H1 (cell line): ENCODE results near the gene CMC1. TPM values are rescaled to one million over a fixed set of nuclear protein-coding genes. Genes with fewer than 3 reads are reported as not detected.

Experiments
- CTCF ChIA-PET: fragments of 300-600 bp; sonication (Branson Sonifier 250); formaldehyde crosslinking; loops from one replicate; lab custom pipeline; 2021; ENCODE audit not compliant: partially characterized antibody; lab: Charles Lee
- POLR2A ChIA-PET: fragments of 300-600 bp; sonication (Branson Sonifier 250); formaldehyde crosslinking; loops from one replicate; lab custom pipeline; 2021; ENCODE audit warnings: inconsistent platforms; ENCODE audit not compliant: partially characterized antibody; lab: Charles Lee
- DNase-seq, 2 experiments: peaks; one replicate each; pipeline versions ENCODE4 v3.0.0 to v3.0.0-alpha.2; 2010 to 2022; ENCODE audit warnings: low spot score in 2 of 2, low read depth in 1 of 2, mixed read lengths in 1 of 2
- FAIRE-seq: peaks from 2 replicates; lab custom pipeline; 2011; peaks lifted over from hg19 to GRCh38; lab: Jason Lieb, UNC
- H2AFZ ChIP-seq: 2 replicates; pipeline ENCODE4 v1.8.1; 2012; ENCODE audit warnings: low read length, inconsistent platforms
- H2AK5ac ChIP-seq: 2 replicates; pipeline ENCODE4 v1.6.1; 2013; ENCODE audit warnings: low read depth, low read length
- H2BK120ac ChIP-seq: replicated peaks from 2 replicates; pipeline ENCODE3; 2013; ENCODE audit warnings: low read depth, low read length, inconsistent platforms
- H2BK12ac ChIP-seq: 2 replicates; pipeline ENCODE4 v1.6.1; 2013; ENCODE audit warnings: low read depth, low read length
- H2BK15ac ChIP-seq: 2 replicates; pipeline ENCODE4 v1.6.1; 2013; ENCODE audit warnings: low read length
- H2BK20ac ChIP-seq: 2 replicates; pipeline ENCODE4 v1.6.1; 2013; ENCODE audit warnings: low read length
- H2BK5ac ChIP-seq: 2 replicates; pipeline ENCODE4 v1.6.1; 2013; ENCODE audit warnings: low read depth, low read length
- H3K14ac ChIP-seq: 2 replicates; pipeline ENCODE4 v1.6.1; 2013; ENCODE audit warnings: inconsistent platforms; ENCODE audit not compliant: insufficient read length
- H3K18ac ChIP-seq: 2 replicates; pipeline ENCODE4 v1.6.1; 2013; ENCODE audit warnings: low read length; ENCODE audit errors: extremely low read depth
- H3K23ac ChIP-seq: 2 replicates; pipeline ENCODE4 v1.6.1; 2013; ENCODE audit warnings: inconsistent platforms; ENCODE audit not compliant: insufficient read length
- H3K23me2 ChIP-seq: 2 replicates; pipeline ENCODE4 v1.6.1; 2013; ENCODE audit warnings: low read depth, low read length
- H3K27ac ChIP-seq: 2 replicates; pipeline ENCODE4 v1.6.1; 2011; ENCODE audit warnings: low read depth, low read length, inconsistent platforms
- H3K27me3 ChIP-seq, 4 experiments: replicated peaks in 1 of 4; 1 replicate in 1 of 4; 2 replicates in 3 of 4; pipeline versions ENCODE4 v1.6.1 to v1.8.1; 2011 to 2013; ENCODE audit warnings: low read length in 3 of 4, mild to moderate bottlenecking in 3 of 4, inconsistent platforms in 2 of 4, mixed read lengths in 2 of 4, moderate library complexity in 1 of 4; ENCODE audit not compliant: control insufficient read depth in 3 of 4, insufficient read depth in 3 of 4; ENCODE audit errors: extremely low read depth in 1 of 4
- H3K36me3 ChIP-seq, 4 experiments: 2 replicates each; pipeline versions ENCODE4 v1.6.1 to v1.8.1; 2011 to 2013; ENCODE audit warnings: mild to moderate bottlenecking in 4 of 4, low read length in 3 of 4, moderate library complexity in 2 of 4, control low read depth in 1 of 4, inconsistent platforms in 1 of 4; ENCODE audit not compliant: insufficient read depth in 4 of 4, control insufficient read depth in 2 of 4
- H3K4ac ChIP-seq: replicated peaks from 2 replicates; pipeline ENCODE3; 2013; ENCODE audit warnings: low read length, low read depth, mixed read lengths, inconsistent platforms; ENCODE audit not compliant: insufficient read length
- H3K4me1 ChIP-seq, 4 experiments: replicated peaks in 1 of 4; 1 replicate in 1 of 4; 2 replicates in 3 of 4; pipeline versions ENCODE4 v1.6.1 to v1.8.1; 2011 to 2013; ENCODE audit warnings: low read length in 3 of 4, inconsistent platforms in 2 of 4, mixed read lengths in 1 of 4; ENCODE audit not compliant: insufficient read depth in 4 of 4, control insufficient read depth in 3 of 4
- H3K4me2 ChIP-seq, 2 experiments: 2 replicates each; pipeline versions ENCODE4 v1.6.1 to v1.8.1; 2011 to 2013; ENCODE audit warnings: low read depth in 2 of 2, low read length in 2 of 2, control low read depth in 1 of 2, inconsistent platforms in 1 of 2, mild to moderate bottlenecking in 1 of 2; ENCODE audit not compliant: insufficient read depth in 1 of 2
- H3K4me3 ChIP-seq, 4 experiments: fragments of 200-600, 300-600 bp in 1 of 4; sonication (generic), shearing (Covaris generic), sonication (Bioruptor Twin) in 1 of 4; 2 replicates each; pipeline versions ENCODE4 v1.5.1 to v1.8.1; 2011 to 2016; ENCODE audit warnings: low read length in 4 of 4, low read depth in 3 of 4, control low read depth in 2 of 4, inconsistent platforms in 2 of 4, mild to moderate bottlenecking in 2 of 4, mixed read lengths in 1 of 4, moderate library complexity in 1 of 4; ENCODE audit not compliant: insufficient read depth in 2 of 4; ENCODE audit errors: extremely low read depth in 1 of 4
- H3K56ac ChIP-seq: replicated peaks from 2 replicates; pipeline ENCODE3; 2013; ENCODE audit warnings: low read depth, mild to moderate bottlenecking, mixed read lengths, low read length, inconsistent platforms; ENCODE audit not compliant: insufficient read length
- H3K79me1 ChIP-seq: 2 replicates; pipeline ENCODE4 v1.6.1; 2013; ENCODE audit warnings: low read depth, low read length, control low read depth
- H3K79me2 ChIP-seq, 2 experiments: 2 replicates each; pipeline versions ENCODE4 v1.6.1 to v1.8.1; 2012 to 2013; ENCODE audit warnings: low read length in 2 of 2, mild to moderate bottlenecking in 2 of 2, inconsistent platforms in 1 of 2; ENCODE audit not compliant: insufficient read depth in 2 of 2, control insufficient read depth in 1 of 2
- H3K9ac ChIP-seq, 4 experiments: replicated peaks in 1 of 4; 1 replicate in 1 of 4; 2 replicates in 3 of 4; pipeline versions ENCODE4 v1.6.1 to v1.8.1; 2011 to 2013; ENCODE audit warnings: low read depth in 3 of 4, low read length in 3 of 4, control low read depth in 2 of 4, mild to moderate bottlenecking in 2 of 4, moderate library complexity in 2 of 4, inconsistent platforms in 1 of 4; ENCODE audit errors: extremely low read depth in 1 of 4
- H3K9me3 ChIP-seq, 2 experiments: 2 replicates each; pipeline versions ENCODE4 v1.6.1 to v1.8.1; 2012 to 2013; ENCODE audit warnings: mild to moderate bottlenecking in 2 of 2, moderate library complexity in 2 of 2, control low read depth in 1 of 2, inconsistent platforms in 1 of 2, low read depth in 1 of 2, low read length in 1 of 2, mixed read lengths in 1 of 2; ENCODE audit not compliant: insufficient read depth in 2 of 2
- H4K20me1 ChIP-seq, 2 experiments: replicated peaks in 1 of 2; 2 replicates each; pipeline versions ENCODE3 to v1.8.1; 2011 to 2013; ENCODE audit warnings: inconsistent platforms in 2 of 2, low read length in 2 of 2, mild to moderate bottlenecking in 1 of 2; ENCODE audit not compliant: insufficient read depth in 2 of 2, control insufficient read depth in 1 of 2
- H4K5ac ChIP-seq: 2 replicates; pipeline ENCODE4 v1.6.1; 2013; ENCODE audit warnings: low read length, low read depth, mixed read lengths, inconsistent platforms; ENCODE audit not compliant: insufficient read length
- H4K8ac ChIP-seq: 2 replicates; pipeline ENCODE4 v1.8.0; 2013; ENCODE audit warnings: mild to moderate bottlenecking, moderate library complexity, low read length, inconsistent platforms; ENCODE audit not compliant: insufficient read depth; ENCODE audit errors: extremely low read depth
- H4K91ac ChIP-seq: replicated peaks from 2 replicates; pipeline ENCODE3; 2013; ENCODE audit warnings: low read length, mixed read lengths, inconsistent platforms; ENCODE audit not compliant: insufficient read length
- POLR2AphosphoS5 ChIP-seq: IDR thresholded peaks from 2 replicates; pipeline ENCODE4 v1.6.1; 2011; ENCODE audit warnings: low read depth, low read length
- polyA plus RNA-seq, 7 experiments: library from polyadenylated mRNA; depleted of rRNA in 3 of 7; stranded (reverse) in 5 of 7; unstranded in 2 of 7; fragments of >200 nt in 5 of 7; fragments of 200-250 nt in 2 of 7; gene quantifications; 1 replicate in 5 of 7; 2 replicates in 1 of 7; 4 replicates in 1 of 7; pipeline versions ENCODE4 v1.2.1 to v1.2.3, GENCODE V29; 2011 to 2013; ENCODE audit warnings: missing spikeins in 2 of 7, mixed read lengths in 2 of 7
- total RNA-seq: library from RNA; stranded (reverse); fragmentation: NEBNext Ultra II Directional; extraction: Animal tissue kit (Norgen Biotek cat#: 25700); gene quantifications from 2 replicates; pipeline ENCODE4 v1.2.1, GENCODE V29; 2021

Gene CMC1
- total and polyA plus RNA-seq, 2 of the 8 experiments (the other 6 are each of a cell fraction or from before 2014, with no cell fraction given) = 11.4 to 19.4 TPM

DNA sequence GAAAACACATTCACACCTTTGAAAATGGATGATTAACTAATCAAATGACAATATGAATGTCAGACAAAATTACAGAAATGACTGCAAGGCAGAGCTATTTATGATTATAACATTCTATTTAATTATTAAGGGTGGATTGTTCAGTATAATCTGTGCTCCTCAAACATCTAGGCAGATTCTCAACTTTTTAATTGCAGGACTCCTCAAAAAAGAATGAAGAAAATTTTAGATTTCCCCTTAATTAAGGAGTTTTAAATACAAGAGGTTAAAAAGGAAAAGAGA lies 22.6 kb upstream of the CMC1 start:
- Histone ChIP-seq H2AFZ (no peak overlapping the region), H4K8ac (no peak overlapping the region), H3K23ac (no peak overlapping the region), H2BK5ac (no peak overlapping the region), H3K14ac (no peak overlapping the region), H3K56ac (no peak overlapping the region), H3K4ac (no peak overlapping the region), H4K91ac (no peak overlapping the region), H3K36me3 (no peaks in the 10 kb centered on the region), H3K4me3 (no peak overlapping the region), H3K4me2 (no peak overlapping the region), H3K9me3 (peaks cover 9% of the 10 kb centered on the region in 2 experiments), H2BK20ac (no peak overlapping the region), H2BK15ac (no peak overlapping the region), H4K20me1 (no peaks in the 10 kb centered on the region), H3K79me2 (no peaks in the 10 kb centered on the region), H3K27me3 (no peaks in the 10 kb centered on the region), H2BK120ac (no peak overlapping the region), H2AK5ac (no peak overlapping the region), H3K23me2 (no peaks in the 10 kb centered on the region), H3K18ac (no peak overlapping the region), H4K5ac (no peak overlapping the region), H3K27ac (no peak overlapping the region), H3K79me1 (no peaks in the 10 kb centered on the region), H2BK12ac (no peak overlapping the region), H3K4me1 (no peaks in the 10 kb centered on the region), H3K9ac (no peak overlapping the region)
- ChIA-PET CTCF (no interaction called here), POLR2A (no interaction called here)
- no peak for DNase-seq
- no peak for FAIRE-seq
- no peak for TF ChIP-seq POLR2AphosphoS5
